Astrocyte (in vitro differentiated cells and primary cell): ENCODE results near the gene ZNF239. TPM values are rescaled to one million over a fixed set of nuclear protein-coding genes. Genes with fewer than 3 reads are reported as not detected.

Experiments
- DNase-seq: peaks from one replicate; pipeline ENCODE4 v3.0.0-alpha.2; 2010; ENCODE audit warnings: low read depth
- FAIRE-seq: peaks from 2 replicates; lab custom pipeline; 2011; peaks lifted over from hg19 to GRCh38; lab: Jason Lieb, UNC
- H2AFZ ChIP-seq: 2 replicates; pipeline ENCODE4 v1.6.0; 2012; ENCODE audit warnings: low read depth, low read length, inconsistent platforms
- H3K27ac ChIP-seq: 2 replicates; pipeline ENCODE4 v1.5.1; 2011; ENCODE audit warnings: low read depth, low read length, inconsistent platforms
- H3K27me3 ChIP-seq: 2 replicates; pipeline ENCODE4 v1.6.0; 2011; ENCODE audit warnings: low read length, inconsistent platforms; ENCODE audit not compliant: insufficient read depth
- H3K36me3 ChIP-seq: 2 replicates; pipeline ENCODE4 v1.5.1; 2011; ENCODE audit warnings: low read length, inconsistent platforms; ENCODE audit not compliant: insufficient read depth
- H3K4me1 ChIP-seq: 2 replicates; pipeline ENCODE4 v1.5.1; 2011; ENCODE audit warnings: low read length, inconsistent platforms; ENCODE audit not compliant: insufficient read depth
- H3K4me2 ChIP-seq: 2 replicates; pipeline ENCODE4 v1.6.0; 2012; ENCODE audit warnings: low read length, inconsistent platforms
- H3K4me3 ChIP-seq: 2 replicates; pipeline ENCODE4 v1.5.1; 2011; ENCODE audit warnings: low read depth, mild to moderate bottlenecking, low read length, inconsistent platforms; ENCODE audit not compliant: insufficient read depth
- H3K79me2 ChIP-seq: 2 replicates; pipeline ENCODE4 v1.6.0; 2012; ENCODE audit warnings: mild to moderate bottlenecking, low read length, inconsistent platforms; ENCODE audit not compliant: insufficient read depth
- H3K9ac ChIP-seq: 2 replicates; pipeline ENCODE4 v1.6.0; 2012; ENCODE audit warnings: mild to moderate bottlenecking, low read length, inconsistent platforms
- H3K9me3 ChIP-seq: 2 replicates; pipeline ENCODE4 v1.5.1; 2012; ENCODE audit warnings: low read depth, mild to moderate bottlenecking, low read length, inconsistent platforms; ENCODE audit not compliant: insufficient read depth
- H4K20me1 ChIP-seq: 2 replicates; pipeline ENCODE4 v1.6.0; 2012; ENCODE audit warnings: low read length, inconsistent platforms; ENCODE audit not compliant: insufficient read depth
- H3K27ac Mint-ChIP-seq: one replicate; pipeline ENCODE4 v1.8.0; 2021; ENCODE audit warnings: mild to moderate bottlenecking, mixed read lengths; ENCODE audit not compliant: unreplicated experiment
- H3K27me3 Mint-ChIP-seq: one replicate; pipeline ENCODE4 v1.8.0; 2021; ENCODE audit warnings: low read depth, mixed read lengths; ENCODE audit not compliant: unreplicated experiment
- H3K36me3 Mint-ChIP-seq: one replicate; pipeline ENCODE4 v1.8.0; 2021; ENCODE audit warnings: low read depth, mixed read lengths; ENCODE audit not compliant: unreplicated experiment
- H3K4me1 Mint-ChIP-seq: one replicate; pipeline ENCODE4 v1.8.0; 2021; ENCODE audit warnings: low read depth, mixed read lengths; ENCODE audit not compliant: unreplicated experiment
- H3K4me3 Mint-ChIP-seq: one replicate; pipeline ENCODE4 v1.8.0; 2021; ENCODE audit warnings: mild to moderate bottlenecking, moderate library complexity, mixed read lengths; ENCODE audit not compliant: unreplicated experiment
- H3K9me3 Mint-ChIP-seq: one replicate; pipeline ENCODE4 v1.8.0; 2021; ENCODE audit warnings: mild to moderate bottlenecking, mixed read lengths; ENCODE audit not compliant: unreplicated experiment
- CTCF ChIP-seq: IDR thresholded peaks from 2 replicates; pipeline ENCODE4 v1.5.1; 2011; ENCODE audit warnings: low read depth, mild to moderate bottlenecking, inconsistent platforms, low read length, moderate library complexity; ENCODE audit not compliant: insufficient read depth
- EZH2 ChIP-seq: IDR thresholded peaks from 2 replicates; pipeline ENCODE4 v1.6.1; 2012; ENCODE audit warnings: mild to moderate bottlenecking, low read length, inconsistent platforms; ENCODE audit not compliant: insufficient read depth
- total RNA-seq: library from RNA; stranded (reverse); gene quantifications from 2 replicates; pipeline ENCODE4 v1.2.1, GENCODE V29; 2021

Gene ZNF239
- total RNA-seq, 1 donor from 2014 or later = 5.7 TPM

- Histone ChIP-seq H3K4me3 (no peak overlapping the region), H3K4me2 (no peak overlapping the region), H3K4me1 (no peaks in the 10 kb centered on the region), H4K20me1 (no peaks in the 10 kb centered on the region), H3K9ac (no peak overlapping the region), H3K27ac (no peak overlapping the region), H2AFZ (no peak overlapping the region), H3K79me2 (no peaks in the 10 kb centered on the region), H3K27me3 (no peaks in the 10 kb centered on the region), H3K36me3 (no peaks in the 10 kb centered on the region), H3K9me3 (no peaks in the 10 kb centered on the region)
- TF ChIP-seq EZH2 = no peak
- no peak for TF ChIP-seq CTCF
- Mint-ChIP-seq H3K27me3 (peaks cover 7% of the 10 kb centered on the region), H3K27ac (no peak overlapping the region), H3K36me3 (no peaks in the 10 kb centered on the region), H3K4me1 (no peaks in the 10 kb centered on the region), H3K4me3 (no peak overlapping the region), H3K9me3 (no peaks in the 10 kb centered on the region)
- no peak for FAIRE-seq
- DNase-seq = no peak
These were observed 10.6 kb upstream of the ZNF239 start for GRCh38 chr10:43585046-43585445.

- Mint-ChIP-seq H3K4me3 (no peak overlapping the region), H3K36me3 (no peaks in the 10 kb centered on the region)
- TF ChIP-seq CTCF = no peak
- TF ChIP-seq EZH2 = no peak
These were observed 9.6 kb upstream of the ZNF239 start for GRCh38 chr10:43584051-43584450.

GRCh38 chr10:43576580-43576979 is 2.2 kb upstream of the ZNF239 start:
- no peak overlapping the region for H3K4me3 Mint-ChIP-seq
- peaks cover 8% of the 10 kb centered on the region for H3K27me3 Mint-ChIP-seq
- Histone ChIP-seq H4K20me1 (no peaks in the 10 kb centered on the region), H3K36me3 (no peaks in the 10 kb centered on the region), H3K27me3 (peaks cover 2% of the 10 kb centered on the region), H3K4me1 (peaks cover 6% of the 10 kb centered on the region), H3K9me3 (no peaks in the 10 kb centered on the region), H3K27ac (no peak overlapping the region), H3K9ac (no peak overlapping the region), H3K4me3 (no peak overlapping the region), H3K4me2 (no peak overlapping the region), H2AFZ (no peak overlapping the region), H3K79me2 (no peaks in the 10 kb centered on the region)
- H3K9me3 Mint-ChIP-seq = peaks cover 12% of the 10 kb centered on the region
- H3K4me1 Mint-ChIP-seq = peaks cover 6% of the 10 kb centered on the region
- DNase-seq (no peak), FAIRE-seq (no peak)
- H3K36me3 Mint-ChIP-seq = no peaks in the 10 kb centered on the region
- H3K27ac Mint-ChIP-seq = no peak overlapping the region
- TF ChIP-seq CTCF = no peak
- no peak for TF ChIP-seq EZH2

More at GRCh38 chr10:43584051-43584450, 9.6 kb upstream of the ZNF239 start:
- H3K27me3 Mint-ChIP-seq = peaks cover 9% of the 10 kb centered on the region
- Histone ChIP-seq H3K4me2 (no peak overlapping the region), H3K27me3 (no peaks in the 10 kb centered on the region), H2AFZ (no peak overlapping the region), H3K4me1 (no peaks in the 10 kb centered on the region), H3K4me3 (no peak overlapping the region), H4K20me1 (no peaks in the 10 kb centered on the region), H3K9me3 (no peaks in the 10 kb centered on the region), H3K79me2 (no peaks in the 10 kb centered on the region), H3K27ac (no peak overlapping the region), H3K36me3 (no peaks in the 10 kb centered on the region), H3K9ac (no peak overlapping the region)
- no peak overlapping the region for H3K27ac Mint-ChIP-seq
- FAIRE-seq (no peak), DNase-seq (no peak)
- no peaks in the 10 kb centered on the region for H3K4me1 Mint-ChIP-seq
- peaks cover 2% of the 10 kb centered on the region for H3K9me3 Mint-ChIP-seq
